ENCODE measurements around the gene RGS3.

- TF ChIP-seq CTCF (IDR thresholded peaks at IDR 0.05; ENCODE audit: low read depth, low read length), result no peak
- no peak for TF ChIP-seq EZH2phosphoT487 (IDR thresholded peaks at IDR 0.05; ENCODE audit: low read depth)
Measured at GRCh38 chr9:113499876-113500497, 36.5 kb downstream of the RGS3 start.

Data from OCI-LY3 (cell line).